Measurements from ENCODE around the gene STAT5B. TPM values are rescaled to one million over a fixed set of nuclear protein-coding genes. Genes with fewer than 3 reads are reported as not detected.

The STAT5B gene
- total RNA-seq, 1 experiment from 2014 or later: 7.1 TPM

- Histone ChIP-seq H2AFZ (ENCODE audit: low read depth, low read length, poor library complexity, severe bottlenecking) (no peak overlapping the region), H3K9me3 (ENCODE audit: control insufficient read depth in 1 of 2, insufficient read depth in 1 of 2, low read depth in 1 of 2, low read length in 2 of 2) (no peaks in the 10 kb centered on the region), H3K4me2 (ENCODE audit: low read length) (no peak overlapping the region), H3K79me2 (ENCODE audit: insufficient read depth, low read length) (no peaks in the 10 kb centered on the region), H3K4me1 (ENCODE audit: control insufficient read depth in 1 of 2, insufficient read depth in 2 of 2, low read length in 2 of 2) (no peaks in the 10 kb centered on the region), H3K27ac (ENCODE audit: low read depth, low read length) (no peak overlapping the region), H4K20me1 (ENCODE audit: insufficient read depth) (no peaks in the 10 kb centered on the region), H3K36me3 (ENCODE audit: control insufficient read depth in 1 of 2, insufficient read depth in 2 of 2, low read length in 2 of 2) (no peaks in the 10 kb centered on the region), H3K4me3 (replicated peaks in 1 of 2; ENCODE audit: low read depth in 1 of 2, low read length in 2 of 2) (no peak overlapping the region), H3K27me3 (ENCODE audit: insufficient read depth, low read length) (no peaks in the 10 kb centered on the region), H3K9me2 (ENCODE audit: insufficient read depth) (no peaks in the 10 kb centered on the region), H3K9ac (ENCODE audit: low read length) (no peak overlapping the region)
- intact Hi-C loops (cut with micrococcal nuclease): no loop called here
- no peak for TF ChIP-seq TCF7L2 (IDR thresholded peaks at IDR 0.05; ENCODE audit: borderline replicate concordance, extremely low read depth, insufficient read depth, insufficient read length)
- TF ChIP-seq EGR1 (IDR thresholded peaks at IDR 0.05; ENCODE audit: low read depth): no peak
- no peak for TF ChIP-seq MAX (IDR thresholded peaks at IDR 0.05)
- TF ChIP-seq POLR2AphosphoS5 (IDR thresholded peaks at IDR 0.05; ENCODE audit: low read depth, low read length): no peak
- no peak for TF ChIP-seq SP1 (IDR thresholded peaks at IDR 0.05; ENCODE audit: low read depth)
- TF ChIP-seq ZNF274 (IDR thresholded peaks at IDR 0.05; ENCODE audit: low read depth, low read length): no peak
- TF ChIP-seq JUND (IDR thresholded peaks at IDR 0.05): no peak
- CTCF ChIA-PET: no interaction called here
- ATAC-seq (no peak), DNase-seq (ENCODE audit: low read depth, low spot score) (no peak)
- POLR2A ChIA-PET: no interaction called here
- RAD21 ChIA-PET (ENCODE audit: low non-redundant PET in 1 of 2, low total read pairs in 2 of 2, uncharacterized antibody in 2 of 2, unreplicated experiment in 2 of 2): no interaction called here
- no TSS peak for BruUV-seq (replicated peaks)
Measured at GRCh38 chr17:42303694-42304093, 27.5 kb upstream of the STAT5B start.

- ChIA-PET RAD21 (ENCODE audit: low non-redundant PET in 1 of 2, low total read pairs in 2 of 2, uncharacterized antibody in 2 of 2, unreplicated experiment in 2 of 2) (no interaction called here), CTCF (no interaction called here), POLR2A (no interaction called here)
- Histone ChIP-seq H3K36me3 (ENCODE audit: control insufficient read depth in 1 of 2, insufficient read depth in 2 of 2, low read length in 2 of 2) (no peaks in the 10 kb centered on the region), H3K9me2 (ENCODE audit: insufficient read depth) (no peaks in the 10 kb centered on the region), H4K20me1 (ENCODE audit: insufficient read depth) (no peaks in the 10 kb centered on the region), H3K4me3 (replicated peaks in 1 of 2; ENCODE audit: low read depth in 1 of 2, low read length in 2 of 2) (no peak overlapping the region), H3K27me3 (ENCODE audit: insufficient read depth, low read length) (no peaks in the 10 kb centered on the region), H3K4me2 (ENCODE audit: low read length) (no peak overlapping the region), H2AFZ (ENCODE audit: low read depth, low read length, poor library complexity, severe bottlenecking) (no peak overlapping the region), H3K9me3 (ENCODE audit: control insufficient read depth in 1 of 2, insufficient read depth in 1 of 2, low read depth in 1 of 2, low read length in 2 of 2) (no peaks in the 10 kb centered on the region), H3K4me1 (ENCODE audit: control insufficient read depth in 1 of 2, insufficient read depth in 2 of 2, low read length in 2 of 2) (no peaks in the 10 kb centered on the region), H3K79me2 (ENCODE audit: insufficient read depth, low read length) (no peaks in the 10 kb centered on the region), H3K27ac (ENCODE audit: low read depth, low read length) (no peak overlapping the region), H3K9ac (ENCODE audit: low read length) (no peak overlapping the region)
- ATAC-seq: no peak
- intact Hi-C loops (cut with micrococcal nuclease): no loop called here
- TF ChIP-seq EZH2 (IDR thresholded peaks at IDR 0.05): no peak
- no peak for TF ChIP-seq EGR1 (IDR thresholded peaks at IDR 0.05; ENCODE audit: low read depth)
- TF ChIP-seq ZNF274 (IDR thresholded peaks at IDR 0.05; ENCODE audit: low read depth, low read length): no peak
- no peak for TF ChIP-seq EZH2phosphoT487 (IDR thresholded peaks at IDR 0.05; ENCODE audit: borderline replicate concordance)
- TF ChIP-seq CTCF (IDR thresholded peaks at IDR 0.05 in 2 of 3, conservative IDR thresholded peaks at IDR 0.05 in 1 of 3; ENCODE audit: borderline replicate concordance in 1 of 3, insufficient read depth in 1 of 3, low read depth in 2 of 3, low read length in 2 of 3): no peak
- no peak for TF ChIP-seq YY1 (IDR thresholded peaks at IDR 0.05; ENCODE audit: extremely low read depth, insufficient replicate concordance, low read depth, low read length)
- no peak for TF ChIP-seq FOSL1 (IDR thresholded peaks at IDR 0.05; ENCODE audit: low read depth)
- TF ChIP-seq SIN3A (IDR thresholded peaks at IDR 0.05; ENCODE audit: low read depth): no peak
- no peak for TF ChIP-seq ZBTB33 (IDR thresholded peaks at IDR 0.05; ENCODE audit: extremely low read depth, insufficient replicate concordance, low read length)
- TF ChIP-seq TCF7L2 (IDR thresholded peaks at IDR 0.05; ENCODE audit: borderline replicate concordance, extremely low read depth, insufficient read depth, insufficient read length): no peak
- no TSS peak for BruUV-seq (replicated peaks)
- no peak for DNase-seq (ENCODE audit: low read depth, low spot score)
Measured at GRCh38 chr17:42301022-42301421, 24.8 kb upstream of the STAT5B start.

All from HCT116 (cell line).